ENCODE data around the gene COL6A1. TPM values are rescaled to one million over a fixed set of nuclear protein-coding genes. Genes with fewer than 3 reads are reported as not detected.

The COL6A1 gene
- total RNA-seq, 1 donor from 2014 or later = 12.6 TPM

DNA sequence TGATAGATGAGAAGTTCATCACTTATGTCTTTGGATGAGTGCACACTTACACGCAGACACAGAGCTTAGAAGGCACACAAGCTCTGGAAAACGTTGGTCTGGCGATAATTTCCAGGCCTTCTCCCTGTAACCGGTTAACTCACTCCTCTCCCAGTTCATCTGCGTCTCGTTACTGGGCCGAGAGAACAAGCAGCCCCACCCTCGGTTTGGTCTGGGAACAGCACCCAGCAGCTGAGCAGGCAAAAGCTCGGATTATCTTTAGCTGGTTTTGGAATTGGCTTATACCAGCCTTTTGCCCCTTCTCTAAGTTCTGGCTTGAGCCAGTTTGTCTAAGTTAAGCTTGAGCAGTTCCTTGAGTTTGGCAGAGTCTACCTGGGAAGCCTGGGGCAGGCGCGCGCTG lies 27.3 kb upstream of the COL6A1 start:
- Histone ChIP-seq H3K4me2 (no peak overlapping the region), H3F3A (ENCODE audit: low read depth) (no peaks in the 10 kb centered on the region), H4K20me1 (ENCODE audit: low read depth) (no peaks in the 10 kb centered on the region), H3K27ac (no peak overlapping the region), H3K4me3 (no peak overlapping the region), H3K9me3 (ENCODE audit: low read depth) (no peaks in the 10 kb centered on the region), H3K79me2 (ENCODE audit: low read depth) (no peaks in the 10 kb centered on the region), H3K4me1 (peaks cover 9% of the 10 kb centered on the region), H3K27me3 (no peaks in the 10 kb centered on the region), H3K9ac (no peak overlapping the region), H3K36me3 (no peaks in the 10 kb centered on the region), H2AFZ (replicated peaks) (peak overlapping the region; percentile 9)
- Mint-ChIP-seq H3K27ac (no peak overlapping the region), H3K4me3 (no peak overlapping the region), H3K27me3 (ENCODE audit: insufficient read depth, low read depth) (peaks cover 13% of the 10 kb centered on the region), H3K4me1 (peaks cover 10% of the 10 kb centered on the region), H3K9me3 (no peaks in the 10 kb centered on the region), H3K36me3 (no peaks in the 10 kb centered on the region)
- TF ChIP-seq EZH2phosphoT487 (IDR thresholded peaks at IDR 0.05) (no peak), EZH2 (IDR thresholded peaks at IDR 0.05) (no peak)
- TF ChIP-seq, protein P1, sequence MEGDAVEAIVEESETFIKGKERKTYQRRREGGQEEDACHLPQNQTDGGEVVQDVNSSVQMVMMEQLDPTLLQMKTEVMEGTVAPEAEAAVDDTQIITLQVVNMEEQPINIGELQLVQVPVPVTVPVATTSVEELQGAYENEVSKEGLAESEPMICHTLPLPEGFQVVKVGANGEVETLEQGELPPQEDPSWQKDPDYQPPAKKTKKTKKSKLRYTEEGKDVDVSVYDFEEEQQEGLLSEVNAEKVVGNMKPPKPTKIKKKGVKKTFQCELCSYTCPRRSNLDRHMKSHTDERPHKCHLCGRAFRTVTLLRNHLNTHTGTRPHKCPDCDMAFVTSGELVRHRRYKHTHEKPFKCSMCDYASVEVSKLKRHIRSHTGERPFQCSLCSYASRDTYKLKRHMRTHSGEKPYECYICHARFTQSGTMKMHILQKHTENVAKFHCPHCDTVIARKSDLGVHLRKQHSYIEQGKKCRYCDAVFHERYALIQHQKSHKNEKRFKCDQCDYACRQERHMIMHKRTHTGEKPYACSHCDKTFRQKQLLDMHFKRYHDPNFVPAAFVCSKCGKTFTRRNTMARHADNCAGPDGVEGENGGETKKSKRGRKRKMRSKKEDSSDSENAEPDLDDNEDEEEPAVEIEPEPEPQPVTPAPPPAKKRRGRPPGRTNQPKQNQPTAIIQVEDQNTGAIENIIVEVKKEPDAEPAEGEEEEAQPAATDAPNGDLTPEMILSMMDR (IDR thresholded peaks at IDR 0.05) = peak; percentile 26
- DNase-seq (ENCODE audit: low spot score) = no peak

DNA sequence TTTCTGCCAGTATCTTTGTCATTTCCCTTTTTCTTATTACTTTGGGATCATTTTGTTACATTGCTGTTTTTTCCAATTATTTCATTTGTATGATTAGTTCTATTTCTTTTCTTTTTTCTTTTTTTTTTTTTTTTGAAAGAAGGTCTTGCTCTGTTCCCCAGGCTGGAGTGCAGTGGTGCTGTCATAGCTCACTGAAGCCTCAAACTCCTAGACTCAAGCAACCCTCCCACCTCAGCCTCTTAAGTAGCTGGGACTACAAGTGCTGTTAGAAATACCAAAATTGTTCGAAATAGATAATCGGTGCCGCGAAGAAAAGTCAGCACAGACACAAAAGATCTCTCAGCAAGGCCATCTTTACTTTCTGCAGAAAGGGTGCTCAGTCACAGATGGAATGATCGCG lies 26.6 kb upstream of the COL6A1 start:
- H3K9me3 ChIP-seq (ENCODE audit: low read depth) = no peaks in the 10 kb centered on the region
- H3K36me3 Mint-ChIP-seq = no peaks in the 10 kb centered on the region
- no peaks in the 10 kb centered on the region for H3K9me3 Mint-ChIP-seq
- no peaks in the 10 kb centered on the region for H3K36me3 ChIP-seq
- H3K27me3 Mint-ChIP-seq (ENCODE audit: insufficient read depth, low read depth) = peaks cover 13% of the 10 kb centered on the region
- no peaks in the 10 kb centered on the region for H4K20me1 ChIP-seq (ENCODE audit: low read depth)
- H2AFZ ChIP-seq (replicated peaks) = no peak overlapping the region
- H3K4me1 ChIP-seq = peaks cover 9% of the 10 kb centered on the region
- H3F3A ChIP-seq (ENCODE audit: low read depth) = no peaks in the 10 kb centered on the region
- no peaks in the 10 kb centered on the region for H3K27me3 ChIP-seq
- H3K4me2 ChIP-seq = no peak overlapping the region
- H3K27ac Mint-ChIP-seq = no peak overlapping the region
- H3K27ac ChIP-seq = no peak overlapping the region
- TF ChIP-seq EZH2phosphoT487 (IDR thresholded peaks at IDR 0.05) (no peak), EZH2 (IDR thresholded peaks at IDR 0.05) (no peak)
- TF ChIP-seq, protein P1 (IDR thresholded peaks at IDR 0.05) = no peak
- H3K4me1 Mint-ChIP-seq = peaks cover 10% of the 10 kb centered on the region
- no peak overlapping the region for H3K4me3 Mint-ChIP-seq
- H3K79me2 ChIP-seq (ENCODE audit: low read depth) = no peaks in the 10 kb centered on the region
- H3K9ac ChIP-seq = no peak overlapping the region
- no peak for DNase-seq (ENCODE audit: low spot score)
- no peak overlapping the region for H3K4me3 ChIP-seq

DNA sequence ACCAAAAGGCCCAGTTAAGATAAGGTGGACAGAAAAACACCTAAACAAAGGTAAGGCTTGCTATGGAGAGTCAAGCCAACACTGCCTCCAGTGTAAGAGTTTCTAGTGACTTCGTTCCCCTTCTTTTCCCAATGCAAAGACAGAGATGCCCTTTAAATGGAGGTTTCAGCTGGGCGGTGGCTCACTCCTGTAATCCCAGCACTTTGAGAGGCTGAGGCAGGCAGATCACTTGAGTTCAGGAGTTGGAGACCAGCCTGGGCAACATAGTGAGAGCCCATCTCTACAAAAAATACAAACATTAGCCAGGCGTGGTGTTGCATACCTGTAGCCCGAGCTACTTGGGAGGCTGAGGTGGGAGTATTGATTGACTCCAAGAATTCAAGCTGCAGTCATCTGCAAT lies 24.0 kb upstream of the COL6A1 start:
- Histone ChIP-seq H3K27me3 (no peaks in the 10 kb centered on the region), H3K36me3 (no peaks in the 10 kb centered on the region), H3K4me2 (no peak overlapping the region), H3K4me3 (no peak overlapping the region), H3K79me2 (ENCODE audit: low read depth) (no peaks in the 10 kb centered on the region), H3K9ac (no peak overlapping the region), H3K27ac (no peak overlapping the region), H4K20me1 (ENCODE audit: low read depth) (no peaks in the 10 kb centered on the region), H3K4me1 (no peaks in the 10 kb centered on the region), H3F3A (ENCODE audit: low read depth) (no peaks in the 10 kb centered on the region), H2AFZ (replicated peaks) (no peak overlapping the region), H3K9me3 (ENCODE audit: low read depth) (peaks cover 3% of the 10 kb centered on the region)
- no peak overlapping the region for H3K27ac Mint-ChIP-seq
- peaks cover 3% of the 10 kb centered on the region for H3K4me1 Mint-ChIP-seq
- no peak for TF ChIP-seq EZH2 (IDR thresholded peaks at IDR 0.05)
- TF ChIP-seq EZH2phosphoT487 (IDR thresholded peaks at IDR 0.05) = no peak
- TF ChIP-seq, protein P1 (IDR thresholded peaks at IDR 0.05) = no peak
- DNase-seq (ENCODE audit: low spot score) = no peak
- H3K9me3 Mint-ChIP-seq = peaks cover 22% of the 10 kb centered on the region
- H3K4me3 Mint-ChIP-seq = no peak overlapping the region
- no peaks in the 10 kb centered on the region for H3K36me3 Mint-ChIP-seq
- peaks cover 13% of the 10 kb centered on the region for H3K27me3 Mint-ChIP-seq (ENCODE audit: insufficient read depth, low read depth)

Measured in neural progenitor cell (in vitro differentiated cells).